Measurements from ENCODE around the gene FTO. TPM values are rescaled to one million over a fixed set of nuclear protein-coding genes. Genes with fewer than 3 reads are reported as not detected.
A peak's percentile ranks its signal among the peaks of the same experiment; 100 is the strongest.

The FTO gene
- polyA plus RNA-seq, 1 donor: 55.1 TPM

GRCh38 chr16:54193013-54193664, 489.2 kb downstream of the FTO start:
- no peak for DNase-seq

GRCh38 chr16:54193665-54194333, 489.8 kb downstream of the FTO start:
- peak; percentile 81 for DNase-seq

- peak; percentile 46 for DNase-seq
Observed at GRCh38 chr16:54194334-54194743, 490.4 kb downstream of the FTO start.

GRCh38 chr16:54197758-54198157, 493.8 kb downstream of the FTO start:
- no peak for DNase-seq

GRCh38 chr16:54199487-54200160, 495.7 kb downstream of the FTO start:
- no peak for DNase-seq

GRCh38 chr16:54200161-54200534, 496.2 kb downstream of the FTO start:
- DNase-seq: no peak

- DNase-seq: no peak
Observed at GRCh38 chr16:54200720-54201119, 496.8 kb downstream of the FTO start.

GRCh38 chr16:54201200-54201599, 497.2 kb downstream of the FTO start:
- DNase-seq: no peak

Other genes with a start within 250 kb of the FTO start
- 47.4 TPM for gene AKTIP, start 200.9 kb upstream of the FTO start, polyA plus RNA-seq (ENCODE audit: insufficient read length)
- gene RPGRIP1L, start 297 bp upstream of the FTO start, polyA plus RNA-seq (ENCODE audit: insufficient read length): 6.4 TPM